Stimulated activated CD8-positive, alpha-beta memory T cell treated with anti-CD3 and anti-CD28 coated beads, Interleukin-12 subunit alpha, Interleukin-12 subunit beta, amount 100 ng/mL, for 24 hours (primary cell): ENCODE results near the gene DAPK1.
"Not testable (repeated sequence)": the region's sequence is repeated elsewhere in the genome, so short reads cannot be mapped to it uniquely, and the experiment has no call there.

Source experiments
- DNase-seq: peaks from one replicate; pipeline ENCODE4 v3.0.0-alpha.2; 2020; ENCODE audit errors: extremely low read depth

DAPK1 gene

GRCh38 chr9:87741891-87742290 is 244.2 kb downstream of the DAPK1 start:
- no peak for DNase-seq

GRCh38 chr9:87742813-87743428 is 245.3 kb downstream of the DAPK1 start:
- DNase-seq: no peak

- DNase-seq: not testable (repeated sequence)
These were observed 246.6 kb downstream of the DAPK1 start for GRCh38 chr9:87744247-87744646.

- DNase-seq: no peak
These were observed 248.5 kb downstream of the DAPK1 start for GRCh38 chr9:87746186-87746585.

- DNase-seq: no peak
These were observed 251.2 kb downstream of the DAPK1 start for GRCh38 chr9:87748881-87749280.

GRCh38 chr9:87749335-87750035 is 251.8 kb downstream of the DAPK1 start:
- DNase-seq: no peak

GRCh38 chr9:87750726-87751125 is 253.1 kb downstream of the DAPK1 start:
- no peak for DNase-seq

- DNase-seq: no peak
These were observed 253.8 kb downstream of the DAPK1 start for GRCh38 chr9:87751423-87751822.

- DNase-seq: no peak
These were observed 254.2 kb downstream of the DAPK1 start for GRCh38 chr9:87751868-87752267.

- no peak for DNase-seq
These were observed 255.6 kb downstream of the DAPK1 start for GRCh38 chr9:87753313-87753712.
